PC-3 (cell line): ENCODE results near the gene GABRG3. TPM values are rescaled to one million over a fixed set of nuclear protein-coding genes. Genes with fewer than 3 reads are reported as not detected.

Source experiments
- ATAC-seq: fragments of 200-7000 bp; cut with Tn5 transposase; 2 replicates; pipeline ENCODE4 v1.9.1; 2020; ENCODE audit warnings: mild to moderate bottlenecking, moderate library complexity
- BruUV-seq: library from RNA; stranded (reverse); fragments of 400-500 nt; replicated peaks from 2 replicates; lab custom pipeline; 2021; lab: Mats Ljungman, UMichigan
- CTCF ChIA-PET: fragments of 300-600 bp; sonication (Branson Sonifier 250); formaldehyde crosslinking; loops from one replicate; lab custom pipeline; 2022; ENCODE audit warnings: antibody characterized with exemption; lab: Charles Lee
- POLR2A ChIA-PET: fragments of 300-600 bp; sonication (Branson Sonifier 250); formaldehyde crosslinking; loops from one replicate; lab custom pipeline; 2022; ENCODE audit warnings: antibody characterized with exemption; ENCODE audit not compliant: unreplicated experiment; lab: Charles Lee
- DNase-seq: peaks from one replicate; pipeline ENCODE4 v3.0.0-alpha.2; 2015
- H2AFZ ChIP-seq: fragments of 300-600 bp; sonication (generic); 2 replicates; pipeline ENCODE4 v1.6.0; 2016; ENCODE audit warnings: antibody characterized with exemption, low read length
- H3F3A ChIP-seq: fragments of 300-600 bp; sonication (generic); one replicate; pipeline ENCODE4 v1.6.0; 2017; ENCODE audit warnings: antibody characterized with exemption, low read length, control low read depth, mild to moderate bottlenecking; ENCODE audit not compliant: unreplicated experiment
- H3K27ac ChIP-seq: fragments of 300-600 bp; sonication (generic); 2 replicates; pipeline ENCODE4 v1.5.1; 2016; ENCODE audit warnings: mild to moderate bottlenecking, low read length
- H3K27me3 ChIP-seq: fragments of 300-600 bp; sonication (generic); 2 replicates; pipeline ENCODE4 v1.6.1; 2016; ENCODE audit warnings: low read length, mixed read lengths
- H3K36me3 ChIP-seq: fragments of 300-600 bp; sonication (generic); 2 replicates; pipeline ENCODE4 v1.6.1; 2016; ENCODE audit warnings: low read depth, mixed run types, low read length, mixed read lengths
- H3K4me1 ChIP-seq: fragments of 300-600 bp; sonication (generic); 2 replicates; pipeline ENCODE4 v1.5.1; 2016; ENCODE audit warnings: low read length; ENCODE audit not compliant: insufficient read depth
- H3K4me2 ChIP-seq: fragments of 300-600 bp; sonication (generic); 2 replicates; pipeline ENCODE4 v1.6.0; 2016; ENCODE audit warnings: low read length
- H3K4me3 ChIP-seq: fragments of 300-600 bp; sonication (generic); 2 replicates; pipeline ENCODE4 v1.5.1; 2016; ENCODE audit warnings: mild to moderate bottlenecking, low read length, mixed read lengths
- H3K79me2 ChIP-seq: fragments of 300-600 bp; sonication (generic); 2 replicates; pipeline ENCODE4 v1.6.1; 2017; ENCODE audit warnings: low read length, mixed read lengths
- H3K9ac ChIP-seq: fragments of 300-600 bp; sonication (generic); 2 replicates; pipeline ENCODE4 v1.6.0; 2016; ENCODE audit warnings: mild to moderate bottlenecking, low read length
- H3K9me2 ChIP-seq: fragments of 300-600 bp; sonication (generic); replicated peaks from 2 replicates; pipeline ENCODE4 v1.6.1; 2016; ENCODE audit warnings: mixed run types, low read length, mixed read lengths
- H3K9me3 ChIP-seq: fragments of 300-600 bp; sonication (generic); 2 replicates; pipeline ENCODE4 v1.6.1; 2016; ENCODE audit warnings: low read length, mixed read lengths
- H4K20me1 ChIP-seq: fragments of 300-600 bp; sonication (generic); 2 replicates; pipeline ENCODE4 v1.6.1; 2016; ENCODE audit warnings: low read length, mixed read lengths
- EZH2 ChIP-seq: fragments of 300-600 bp; sonication (generic); IDR thresholded peaks from one replicate; pipeline ENCODE4 v1.6.1; 2017; ENCODE audit warnings: antibody characterized with exemption, mild to moderate bottlenecking, low read length; ENCODE audit not compliant: unreplicated experiment
- EZH2phosphoT487 ChIP-seq: fragments of 300-600 bp; sonication (generic); IDR thresholded peaks from 2 replicates; pipeline ENCODE4 v1.6.1; 2018; ENCODE audit warnings: mild to moderate bottlenecking, antibody characterized with exemption, low read length, borderline replicate concordance
- intact Hi-C: fragments of 100-400 bp; cut with micrococcal nuclease; formaldehyde crosslinking; loops from 2 replicates; pipeline ENCODE4 v1.9.0; 2023
- total RNA-seq: library from RNA; depleted of rRNA; stranded (reverse); fragments of >200 nt; gene quantifications from 2 replicates; pipeline ENCODE4 v1.2.3, GENCODE V29; 2014
- TF ChIP-seq, protein P1 (sequence below): fragments of 300-600 bp; sonication (generic); conservative IDR thresholded peaks from 2 replicates; pipeline ENCODE4 v1.5.1; 2017; ENCODE audit warnings: antibody characterized with exemption, low read depth, mild to moderate bottlenecking, low read length

The GABRG3 gene
- total RNA-seq, 1 experiment from 2014 or later: 0.11 TPM

DNA sequence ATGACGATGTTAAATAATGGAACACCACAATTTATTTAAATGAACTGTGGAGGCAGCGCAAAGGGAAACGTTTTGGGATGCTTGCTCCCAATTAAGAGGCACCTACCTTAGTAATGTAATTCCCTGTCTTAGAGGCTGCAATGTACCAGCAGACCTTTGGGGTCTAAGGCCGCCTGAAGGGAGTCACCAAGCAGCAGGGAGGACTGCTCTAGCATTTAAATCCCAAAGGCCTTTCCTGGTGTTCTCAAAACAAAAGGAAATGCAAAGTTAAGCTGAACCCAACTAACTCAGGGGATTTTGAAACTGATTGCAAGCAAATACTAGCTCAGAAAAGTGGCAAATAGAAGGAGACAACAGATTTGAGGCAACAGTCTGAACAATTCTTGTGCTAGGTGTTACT, 510.8 kb downstream of the GABRG3 start:
- ChIA-PET POLR2A (no interaction called here), CTCF (no interaction called here)
- Histone ChIP-seq H3K9ac (no peak overlapping the region), H3K9me2 (no peaks in the 10 kb centered on the region), H4K20me1 (no peaks in the 10 kb centered on the region), H3K4me2 (no peak overlapping the region), H3K79me2 (no peaks in the 10 kb centered on the region), H2AFZ (no peak overlapping the region), H3K4me1 (no peaks in the 10 kb centered on the region), H3K9me3 (peaks cover 30% of the 10 kb centered on the region; the same call in 1 of the 2 replicates), H3K4me3 (no peak overlapping the region), H3K27me3 (no peaks in the 10 kb centered on the region), H3F3A (no peaks in the 10 kb centered on the region), H3K36me3 (no peaks in the 10 kb centered on the region), H3K27ac (no peak overlapping the region)
- intact Hi-C loops: no loop called here
- DNase-seq: no peak
- TF ChIP-seq EZH2 (no peak), EZH2phosphoT487 (no peak)
- no peak for ATAC-seq
- no TSS peak for BruUV-seq

DNA sequence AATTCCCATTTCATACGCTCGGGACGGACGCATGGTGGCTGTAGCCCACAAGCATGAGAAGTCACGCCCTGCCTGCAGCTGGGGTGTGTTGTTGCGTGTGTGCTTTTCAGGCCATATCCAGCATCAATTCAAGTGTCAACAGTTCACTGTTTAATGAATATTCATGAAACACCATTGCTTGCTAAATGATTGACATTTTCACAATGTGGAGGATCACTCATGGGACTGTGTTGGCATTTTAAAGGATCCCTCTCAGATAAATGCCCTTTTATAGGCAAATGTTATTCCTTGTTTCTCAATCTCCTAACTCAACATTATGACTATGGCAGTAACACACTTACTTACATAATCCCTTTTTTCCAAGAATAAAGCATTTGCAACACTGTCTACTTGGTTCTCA, 511.3 kb downstream of the GABRG3 start:
- no peak overlapping the region for H3K27ac ChIP-seq
- no peak overlapping the region for H3K9ac ChIP-seq
- H2AFZ ChIP-seq: no peak overlapping the region
- H3K4me3 ChIP-seq: no peak overlapping the region
- H3K9me3 ChIP-seq: peaks cover 32% of the 10 kb centered on the region; the same call in 1 of the 2 replicates
- no peaks in the 10 kb centered on the region for H3K27me3 ChIP-seq
- no peaks in the 10 kb centered on the region for H4K20me1 ChIP-seq
- TF ChIP-seq EZH2 (no peak), EZH2phosphoT487 (no peak)
- TF ChIP-seq, protein P1, sequence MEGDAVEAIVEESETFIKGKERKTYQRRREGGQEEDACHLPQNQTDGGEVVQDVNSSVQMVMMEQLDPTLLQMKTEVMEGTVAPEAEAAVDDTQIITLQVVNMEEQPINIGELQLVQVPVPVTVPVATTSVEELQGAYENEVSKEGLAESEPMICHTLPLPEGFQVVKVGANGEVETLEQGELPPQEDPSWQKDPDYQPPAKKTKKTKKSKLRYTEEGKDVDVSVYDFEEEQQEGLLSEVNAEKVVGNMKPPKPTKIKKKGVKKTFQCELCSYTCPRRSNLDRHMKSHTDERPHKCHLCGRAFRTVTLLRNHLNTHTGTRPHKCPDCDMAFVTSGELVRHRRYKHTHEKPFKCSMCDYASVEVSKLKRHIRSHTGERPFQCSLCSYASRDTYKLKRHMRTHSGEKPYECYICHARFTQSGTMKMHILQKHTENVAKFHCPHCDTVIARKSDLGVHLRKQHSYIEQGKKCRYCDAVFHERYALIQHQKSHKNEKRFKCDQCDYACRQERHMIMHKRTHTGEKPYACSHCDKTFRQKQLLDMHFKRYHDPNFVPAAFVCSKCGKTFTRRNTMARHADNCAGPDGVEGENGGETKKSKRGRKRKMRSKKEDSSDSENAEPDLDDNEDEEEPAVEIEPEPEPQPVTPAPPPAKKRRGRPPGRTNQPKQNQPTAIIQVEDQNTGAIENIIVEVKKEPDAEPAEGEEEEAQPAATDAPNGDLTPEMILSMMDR: no peak
- H3F3A ChIP-seq: no peaks in the 10 kb centered on the region
- BruUV-seq: no TSS peak
- DNase-seq (no peak), ATAC-seq (no peak)
- intact Hi-C loops: no loop called here
- H3K9me2 ChIP-seq: no peaks in the 10 kb centered on the region
- no peaks in the 10 kb centered on the region for H3K79me2 ChIP-seq
- POLR2A ChIA-PET: no interaction called here
- H3K36me3 ChIP-seq: no peaks in the 10 kb centered on the region
- CTCF ChIA-PET: no interaction called here
- no peak overlapping the region for H3K4me2 ChIP-seq
- H3K4me1 ChIP-seq: no peaks in the 10 kb centered on the region

DNA sequence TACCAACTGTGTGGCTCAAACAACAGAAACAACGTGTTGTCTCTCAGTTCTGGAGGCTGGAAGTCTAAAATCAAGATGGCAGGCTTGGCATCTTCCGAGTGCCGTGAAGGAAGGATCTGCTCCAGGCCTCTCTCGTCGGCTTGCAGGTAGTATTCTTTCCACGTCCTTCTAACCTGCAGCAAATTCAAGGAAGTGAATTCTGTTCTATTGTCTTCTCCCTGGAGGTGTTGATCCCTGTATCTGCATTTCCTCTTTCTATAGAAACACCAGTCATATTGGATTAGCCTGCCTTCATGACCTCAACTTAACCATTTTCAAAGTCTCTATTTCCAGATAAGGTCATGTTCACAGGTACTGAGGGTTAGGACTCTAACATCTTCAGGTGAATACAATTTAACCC, 512.1 kb downstream of the GABRG3 start:
- no peaks in the 10 kb centered on the region for H3F3A ChIP-seq
- no peaks in the 10 kb centered on the region for H3K9me2 ChIP-seq
- no peak overlapping the region for H2AFZ ChIP-seq
- H3K79me2 ChIP-seq: no peaks in the 10 kb centered on the region
- no peak overlapping the region for H3K27ac ChIP-seq
- no peaks in the 10 kb centered on the region for H3K36me3 ChIP-seq
- intact Hi-C loops: no loop called here
- no peak overlapping the region for H3K4me2 ChIP-seq
- no peaks in the 10 kb centered on the region for H4K20me1 ChIP-seq
- ChIA-PET CTCF (no interaction called here), POLR2A (no interaction called here)
- H3K4me1 ChIP-seq: no peaks in the 10 kb centered on the region
- TF ChIP-seq EZH2 (no peak), EZH2phosphoT487 (no peak)
- TF ChIP-seq, protein P1: no peak
- no peaks in the 10 kb centered on the region for H3K27me3 ChIP-seq
- BruUV-seq: no TSS peak
- DNase-seq (no peak), ATAC-seq (no peak)
- no peak overlapping the region for H3K9ac ChIP-seq
- peaks cover 32% of the 10 kb centered on the region; the same call in 1 of the 2 replicates for H3K9me3 ChIP-seq
- H3K4me3 ChIP-seq: no peak overlapping the region
